NOMO-1 treated with DMSO at 0.1 percent for 48 hours (cell line): ENCODE data around the gene LRP6.
A peak's percentile ranks its signal among the peaks of the same experiment; 100 is the strongest.
"Not testable (repeated sequence)": the region's sequence is repeated elsewhere in the genome, so short reads cannot be mapped to it uniquely, and the experiment has no call there.

Experiments used
- DNase-seq: peaks from one replicate; lab custom pipeline; 2025; ENCODE audit not compliant: unreplicated experiment; lab: John Stamatoyannopoulos, UW

LRP6 gene

GRCh38 chr12:12182703-12183365 is 84.0 kb downstream of the LRP6 start:
- no peak for DNase-seq

- DNase-seq, result no peak
Measured at GRCh38 chr12:12181511-12181910, 85.3 kb downstream of the LRP6 start.

- no peak for DNase-seq
Measured at GRCh38 chr12:12180575-12180974, 86.3 kb downstream of the LRP6 start.

GRCh38 chr12:12180136-12180535 is 86.7 kb downstream of the LRP6 start:
- DNase-seq, result no peak

GRCh38 chr12:12178559-12178958 is 88.3 kb downstream of the LRP6 start:
- DNase-seq, result no peak

GRCh38 chr12:12176402-12176801 is 90.4 kb downstream of the LRP6 start:
- DNase-seq, result no peak

- DNase-seq, result peak; percentile 51
Measured at GRCh38 chr12:12171991-12172511, 94.8 kb downstream of the LRP6 start.

GRCh38 chr12:12167847-12168246 is 99.0 kb downstream of the LRP6 start:
- no peak for DNase-seq

GRCh38 chr12:12166751-12167150 is 100.1 kb downstream of the LRP6 start:
- DNase-seq, result no peak

GRCh38 chr12:12159988-12160387 is 106.9 kb downstream of the LRP6 start:
- DNase-seq, result no peak

GRCh38 chr12:12158858-12159257 is 108.0 kb downstream of the LRP6 start:
- no peak for DNase-seq

- no peak for DNase-seq
Measured at GRCh38 chr12:12157424-12157823, 109.4 kb downstream of the LRP6 start.

- no peak for DNase-seq
Measured at GRCh38 chr12:12156828-12157227, 110.0 kb downstream of the LRP6 start.

GRCh38 chr12:12156116-12156515 is 110.7 kb downstream of the LRP6 start:
- DNase-seq, result no peak

- DNase-seq, result no peak
Measured at GRCh38 chr12:12153596-12153995, 113.2 kb downstream of the LRP6 start.

- DNase-seq, result no peak
Measured at GRCh38 chr12:12147111-12147510, 119.7 kb downstream of the LRP6 start.

GRCh38 chr12:12144531-12144930 is 122.3 kb downstream of the LRP6 start:
- DNase-seq, result not testable (repeated sequence)

- DNase-seq, result no peak
Measured at GRCh38 chr12:12141000-12141399, 125.8 kb downstream of the LRP6 start.

GRCh38 chr12:12138203-12139154 is 128.4 kb downstream of the LRP6 start:
- no peak for DNase-seq

GRCh38 chr12:12133785-12134184 is 133.1 kb downstream of the LRP6 start:
- DNase-seq, result no peak

GRCh38 chr12:12133259-12133658 is 133.6 kb downstream of the LRP6 start:
- no peak for DNase-seq

- DNase-seq, result no peak
Measured at GRCh38 chr12:12128670-12129069, 138.2 kb downstream of the LRP6 start.
